Left ventricle myocardium superior (tissue), 1 donor: ENCODE results near the gene ELK3. TPM values are rescaled to one million over a fixed set of nuclear protein-coding genes. Genes with fewer than 3 reads are reported as not detected.
"Not testable (repeated sequence)": the region's sequence is repeated elsewhere in the genome, so short reads cannot be mapped to it uniquely, and the experiment has no call there.

Experiments used
- ATAC-seq: fragments of 200-7000 bp; cut with Tn5 transposase; one replicate; pipeline ENCODE4 v1.9.1; 2020; ENCODE audit warnings: mild to moderate bottlenecking, moderate library complexity
- DNase-seq: peaks from one replicate; pipeline ENCODE4 v3.0.0-alpha.2; 2020
- intact Hi-C: fragments of 100-400 bp; cut with micrococcal nuclease; formaldehyde crosslinking; loops from one replicate; pipeline ENCODE4 v1.11.0; 2022
- total RNA-seq: library from RNA; stranded (reverse); fragmentation: NEBNext Ultra II Directional; extraction: Animal tissue kit (Norgen Biotek cat#: 25700); gene quantifications from one replicate; pipeline ENCODE4 v1.2.1, GENCODE V29; 2021
- donor health status: DM: no; HTN: yes; CAD: no; lungs with severe emphysema.

Gene ELK3
- total RNA-seq, 1 donor from 2014 or later = 21.1 TPM

DNA sequence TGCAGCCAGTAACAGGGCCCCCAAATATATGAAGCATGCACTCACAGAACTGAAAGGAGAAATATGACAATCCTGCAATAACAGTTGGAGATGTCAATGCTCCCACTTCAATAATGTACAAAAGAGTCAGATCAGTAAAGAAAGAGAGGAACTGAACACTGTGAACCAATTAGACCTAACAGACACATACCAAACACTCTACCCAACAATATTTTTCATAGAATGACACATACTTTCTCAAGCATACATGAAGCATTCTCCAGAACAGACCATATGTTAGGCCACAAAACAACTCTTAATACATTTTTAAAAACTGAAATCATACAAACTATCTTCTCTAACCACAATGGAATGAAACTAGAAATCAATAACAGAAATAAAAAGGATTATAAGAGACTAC lies 80.2 kb downstream of the ELK3 start:
- ATAC-seq = no peak
- intact Hi-C loops = no loop called here
- DNase-seq = no peak

DNA sequence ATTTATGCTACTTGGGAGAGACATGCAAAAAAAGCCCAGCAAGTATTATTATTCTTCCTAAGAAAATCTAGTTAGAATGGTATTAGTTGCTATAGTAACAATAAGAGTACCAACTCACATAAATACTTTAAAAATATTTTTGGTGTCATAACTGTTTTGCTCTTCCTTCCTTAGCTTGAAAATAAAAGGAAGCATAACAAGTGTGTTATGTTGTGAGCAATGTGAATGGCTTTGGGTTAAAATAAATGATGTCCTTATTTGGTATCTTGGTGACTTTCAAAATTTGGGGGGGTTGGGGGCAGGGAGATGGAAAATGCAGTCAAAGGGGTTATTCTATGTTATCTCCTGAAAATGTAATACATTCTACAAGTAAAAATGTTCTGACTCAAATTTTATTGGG lies 91.0 kb downstream of the ELK3 start:
- no peak for DNase-seq
- no peak for ATAC-seq
- intact Hi-C loops = no loop called here

DNA sequence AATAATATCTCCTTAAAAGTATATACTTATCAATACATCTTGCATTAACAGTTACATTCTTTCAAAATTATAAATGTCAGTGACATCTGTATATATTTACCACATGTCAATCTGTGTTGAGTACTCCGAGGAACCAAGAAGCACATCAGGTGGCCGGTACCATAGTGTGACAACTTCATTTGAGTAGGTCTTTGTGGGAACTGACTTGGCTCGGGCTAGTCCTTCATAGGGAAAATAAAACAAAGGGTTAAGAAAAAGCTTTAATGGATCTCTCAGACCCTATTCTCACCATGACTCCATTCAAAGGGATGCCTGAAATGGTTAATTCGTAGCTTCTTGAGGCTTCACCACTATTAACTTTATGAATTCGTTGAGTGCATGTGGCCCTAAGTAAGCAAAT lies 94.9 kb downstream of the ELK3 start:
- no peak for ATAC-seq
- no peak for DNase-seq
- intact Hi-C loops = no loop called here

DNA sequence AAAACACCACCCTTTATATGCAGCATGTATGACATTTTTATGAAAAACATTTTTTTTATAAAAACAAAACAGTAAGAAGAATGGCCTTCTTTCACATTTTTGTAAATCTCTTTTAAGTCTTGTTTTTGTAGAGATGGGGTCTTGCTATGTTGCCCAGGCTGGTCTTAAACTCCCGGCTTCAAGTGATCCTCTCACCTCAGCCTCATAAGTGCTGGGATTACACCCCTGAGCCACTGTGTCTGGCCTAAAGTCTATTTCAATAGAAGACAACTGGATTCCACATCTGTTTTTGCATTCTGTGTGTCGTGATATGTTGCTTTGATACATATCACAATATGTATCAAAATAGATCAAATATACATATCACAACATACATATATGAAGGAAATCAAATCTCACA lies 98.9 kb downstream of the ELK3 start:
- intact Hi-C loops = no loop called here
- ATAC-seq (no peak), DNase-seq (no peak)

DNA sequence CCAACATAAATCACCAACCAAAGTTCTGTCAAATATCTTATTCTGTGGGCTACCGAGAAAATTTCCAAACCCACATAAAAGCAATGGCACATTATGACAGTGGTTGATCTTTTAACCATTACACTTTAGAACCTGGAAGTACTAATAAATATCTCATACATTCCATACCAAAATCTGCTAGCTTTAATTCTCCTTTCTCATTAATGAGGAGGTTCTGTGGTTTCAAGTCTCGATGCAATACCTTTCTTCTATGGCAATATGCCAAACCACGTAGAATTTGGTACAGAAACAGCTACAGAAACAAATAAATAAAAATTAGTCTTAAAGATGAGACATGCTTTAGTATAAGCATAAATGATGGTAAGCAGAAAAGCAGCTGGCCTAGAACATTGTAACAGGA lies 100.7 kb downstream of the ELK3 start:
- ATAC-seq = no peak
- intact Hi-C loops = no loop called here
- no peak for DNase-seq

DNA sequence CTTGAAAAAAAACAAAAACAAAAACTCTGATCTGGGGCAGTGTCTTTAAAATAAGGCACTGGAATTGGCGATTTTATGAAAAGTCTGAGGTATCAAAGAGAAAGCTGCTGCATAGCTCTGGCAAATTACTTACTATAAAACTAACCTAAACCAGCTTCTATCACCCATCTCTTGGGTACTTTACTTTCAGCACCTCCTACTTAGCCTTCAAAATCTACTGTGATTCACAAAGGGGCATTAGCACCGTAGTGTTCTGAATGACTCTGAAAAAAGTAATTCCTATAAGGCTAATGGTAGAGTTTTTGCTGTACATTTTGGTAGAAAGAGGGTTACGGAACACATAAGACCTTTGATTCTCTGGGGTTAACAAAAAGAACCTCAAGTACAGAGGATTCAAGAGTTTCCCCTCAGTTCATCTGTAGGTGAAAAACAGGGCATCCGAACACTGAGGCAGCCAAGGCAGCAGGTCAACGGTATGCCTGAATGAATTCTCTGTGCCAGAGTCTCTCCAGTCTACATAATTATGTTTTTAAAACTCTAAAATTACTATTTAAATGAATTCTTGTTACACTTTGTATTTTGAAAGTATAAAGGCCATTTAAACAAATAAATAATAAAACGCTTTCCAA lies 101.5 kb downstream of the ELK3 start:
- intact Hi-C loops = no loop called here
- DNase-seq (no peak), ATAC-seq (no peak)

DNA sequence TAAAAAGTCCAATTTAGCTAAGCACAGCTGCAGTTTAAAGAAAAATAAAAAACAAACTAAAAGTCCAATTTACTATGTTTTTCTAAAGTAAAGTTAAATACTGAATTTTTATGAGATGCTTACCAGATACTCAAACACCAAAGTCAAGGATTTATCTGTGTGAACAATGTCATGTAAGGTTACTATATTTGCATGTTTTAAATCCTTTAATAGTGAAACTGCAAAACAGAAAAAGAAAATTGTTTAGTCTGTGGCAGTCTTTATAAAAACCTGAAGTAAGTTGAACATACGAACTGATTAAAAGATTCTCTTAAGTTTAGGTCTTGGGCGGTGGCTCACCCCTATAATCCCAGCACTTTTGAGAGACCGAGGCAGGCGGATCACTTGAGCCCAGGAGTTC lies 103.3 kb downstream of the ELK3 start:
- no peak for DNase-seq
- ATAC-seq = no peak
- intact Hi-C loops = no loop called here

DNA sequence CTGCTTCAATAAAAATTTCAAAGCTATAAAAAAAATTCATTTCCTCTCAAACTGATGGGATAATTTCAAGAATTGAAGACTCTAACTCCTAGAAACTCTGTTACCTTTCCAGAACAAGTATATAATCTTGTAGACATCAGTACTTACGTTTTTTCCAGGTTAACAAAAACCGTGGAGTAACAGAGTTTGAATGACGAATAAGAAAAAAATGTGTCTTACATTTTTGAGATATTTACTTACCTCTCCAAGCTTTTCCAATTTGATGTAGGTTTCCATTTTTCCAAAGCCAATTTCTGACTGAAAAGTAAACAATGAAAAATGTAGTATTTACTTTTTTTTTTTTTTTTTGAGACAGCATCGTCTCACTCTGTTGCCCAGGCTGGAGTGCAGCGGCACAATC lies 105.9 kb downstream of the ELK3 start:
- DNase-seq (no peak), ATAC-seq (no peak)
- intact Hi-C loops = loop anchor here (5.0 kb wide), 1 partner anchor 38 kb away; no protein-coding TSS in a partner anchor

DNA sequence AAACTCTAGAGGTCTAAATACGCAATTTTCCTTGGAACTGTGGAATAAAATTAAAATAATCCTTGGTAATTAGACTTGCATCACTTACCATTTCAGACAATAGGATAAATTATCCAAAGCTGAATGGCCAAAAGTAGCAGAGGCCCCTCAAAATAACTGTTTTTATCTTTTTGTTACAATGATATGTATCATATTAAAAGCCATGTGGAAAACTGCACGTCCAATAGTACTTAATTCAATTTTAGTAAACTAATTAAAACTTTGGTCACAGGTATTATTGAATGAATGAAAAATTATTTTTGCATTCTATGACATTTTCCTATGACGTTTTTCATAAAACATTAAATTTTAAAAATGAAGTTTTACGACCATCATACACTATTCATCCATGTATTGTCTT lies 107.6 kb downstream of the ELK3 start:
- intact Hi-C loops = loop anchor here (5.0 kb wide), 1 partner anchor 39 kb away; no protein-coding TSS in a partner anchor
- no peak for ATAC-seq
- no peak for DNase-seq

DNA sequence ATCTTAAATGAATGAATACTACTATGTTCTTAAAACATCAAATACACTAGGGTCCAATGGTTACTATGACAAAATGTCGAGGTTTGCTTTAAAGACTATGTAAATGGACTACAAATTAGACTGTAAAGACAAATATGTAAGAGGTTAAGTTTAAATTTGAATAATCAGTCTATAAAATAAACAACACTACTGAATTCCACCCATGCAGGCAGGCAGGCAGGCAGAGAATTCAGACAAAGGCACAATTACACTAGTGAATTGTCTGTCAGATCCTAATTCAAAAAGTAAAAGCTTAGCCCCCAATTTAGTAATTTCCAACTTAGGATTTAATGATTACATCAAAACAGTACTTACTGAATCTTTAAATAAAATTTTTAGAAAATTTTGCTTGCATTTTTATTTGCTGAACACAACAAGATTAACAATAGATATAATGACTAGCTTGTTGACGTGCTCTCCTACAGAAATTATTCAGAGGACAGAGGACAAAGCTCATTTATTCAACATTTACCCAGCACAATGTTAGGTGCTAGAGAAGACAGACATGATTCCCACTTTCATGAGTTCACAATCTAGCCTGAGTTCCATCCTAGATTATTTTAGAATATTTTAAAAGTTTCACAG lies 108.6 kb downstream of the ELK3 start:
- no peak for DNase-seq
- ATAC-seq = no peak
- intact Hi-C loops = loop anchor here (5.0 kb wide), 1 partner anchor 40 kb away; no protein-coding TSS in a partner anchor

DNA sequence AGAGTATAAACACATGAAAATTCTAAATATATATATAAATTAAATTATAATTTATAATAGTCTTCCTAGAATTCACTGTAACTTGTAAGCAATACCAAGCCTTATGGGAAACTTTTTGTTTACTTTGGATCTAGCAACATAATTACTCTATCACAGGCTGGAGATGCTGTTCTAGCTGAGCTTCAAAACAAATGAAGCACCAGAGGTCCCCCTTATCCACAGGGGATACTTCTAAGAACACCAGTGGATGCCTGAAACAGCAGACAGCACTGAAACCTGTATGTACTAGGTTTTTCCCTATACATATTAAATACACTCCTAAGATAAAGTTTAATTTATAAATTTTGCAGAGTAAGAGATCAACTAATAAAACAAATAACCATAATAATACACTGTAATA lies 109.5 kb downstream of the ELK3 start:
- DNase-seq = no peak
- ATAC-seq = peak; percentile 33
- intact Hi-C loops = loop anchor here (5.0 kb wide), 1 partner anchor 41 kb away; no protein-coding TSS in a partner anchor

DNA sequence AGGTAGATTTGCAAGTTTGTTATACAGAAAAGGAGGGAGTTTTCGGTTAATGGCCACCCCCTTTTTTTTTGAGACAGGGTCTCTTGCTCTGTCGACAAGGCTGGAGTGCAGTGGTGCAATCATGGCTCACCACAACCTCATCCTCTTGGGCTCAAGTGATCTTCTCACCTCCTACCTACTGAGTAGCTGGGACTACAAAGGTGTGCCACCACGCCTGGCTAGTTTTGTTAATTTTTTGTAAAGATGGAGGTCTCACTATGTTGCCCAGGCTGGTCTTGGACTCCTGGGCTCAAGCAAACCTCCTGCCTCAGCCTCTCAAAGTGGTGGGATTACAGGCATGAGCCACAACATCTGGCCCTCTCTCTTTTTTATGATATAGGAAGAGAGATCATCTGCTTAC lies 111.5 kb downstream of the ELK3 start:
- intact Hi-C loops = loop anchor here (1.0 kb wide), 1 partner anchor 34 kb away; no protein-coding TSS in a partner anchor
- DNase-seq = no peak
- no peak for ATAC-seq

DNA sequence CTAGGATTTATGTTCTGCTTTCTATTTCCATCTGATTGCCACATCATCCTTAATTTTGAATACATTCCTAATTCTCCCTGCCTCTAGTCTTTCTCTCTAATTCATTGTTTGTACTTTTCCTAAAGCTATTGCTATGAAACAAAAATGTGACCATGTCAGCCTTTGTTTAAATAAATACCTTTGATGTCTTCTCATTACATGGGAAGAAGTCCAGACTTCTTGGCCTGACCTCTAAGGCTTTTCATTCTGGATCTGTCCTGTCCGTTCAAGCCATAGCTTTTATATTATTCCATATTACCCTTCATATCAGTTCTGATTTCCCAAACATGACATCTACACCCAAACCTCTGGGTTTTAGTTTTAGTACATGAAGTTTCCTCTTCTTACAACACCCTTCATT lies 114.7 kb downstream of the ELK3 start:
- ATAC-seq (no peak), DNase-seq (no peak)
- intact Hi-C loops = no loop called here

DNA sequence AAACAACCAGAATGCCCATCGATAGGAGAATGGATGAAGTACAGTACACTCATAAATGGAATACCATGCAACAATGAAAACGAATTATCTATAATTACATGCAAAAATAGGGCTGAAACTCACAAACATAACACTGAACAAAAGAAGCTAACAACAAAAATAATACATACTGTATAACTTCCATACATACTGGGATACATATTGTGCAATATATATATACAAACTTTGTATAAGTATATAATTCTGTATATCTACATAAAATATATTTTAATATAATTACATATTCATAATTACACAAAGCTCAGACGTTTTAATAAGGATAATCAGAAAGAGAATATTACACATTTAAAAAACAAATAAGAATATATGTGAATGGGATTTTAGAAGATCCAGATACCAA lies 115.9 kb downstream of the ELK3 start:
- DNase-seq (no peak), ATAC-seq (no peak)
- intact Hi-C loops = no loop called here

DNA sequence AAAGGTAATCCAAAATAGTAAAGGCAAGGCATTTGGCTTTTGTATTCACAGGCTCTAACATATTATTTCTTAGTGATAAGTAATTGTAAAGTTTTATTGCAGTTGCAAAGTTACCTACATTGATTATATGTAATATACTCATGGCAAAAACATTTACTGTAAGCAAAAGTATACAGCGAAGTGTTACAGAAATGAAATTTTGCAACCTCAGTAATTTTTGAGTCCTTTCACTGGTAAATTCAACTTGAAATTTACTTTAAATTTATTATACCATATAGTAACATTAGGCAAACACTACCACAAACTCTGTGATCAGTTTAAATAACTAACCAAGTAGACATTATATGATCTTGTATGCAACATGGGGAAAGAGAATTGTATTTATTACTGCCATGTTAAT lies 117.0 kb downstream of the ELK3 start:
- intact Hi-C loops = no loop called here
- DNase-seq (no peak), ATAC-seq (no peak)

DNA sequence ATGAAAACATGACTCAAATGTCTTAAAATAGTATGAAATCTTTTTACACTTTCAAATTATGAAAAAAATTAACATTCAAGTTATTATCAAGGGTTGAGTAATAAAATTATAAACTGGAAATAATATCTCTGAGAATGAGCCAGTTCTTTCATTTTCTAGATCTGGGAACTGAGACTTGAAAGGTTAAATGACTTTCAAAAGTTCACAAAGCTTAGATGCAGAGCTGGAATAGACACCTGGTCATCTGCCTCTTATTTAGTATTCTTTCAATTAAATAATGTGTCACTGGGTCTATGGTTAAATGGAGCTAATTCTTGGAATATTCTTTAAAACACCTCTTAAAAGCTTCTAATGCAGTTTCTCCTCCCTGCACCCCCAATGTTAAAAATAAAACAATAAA lies 119.4 kb downstream of the ELK3 start:
- intact Hi-C loops = no loop called here
- DNase-seq (no peak), ATAC-seq (no peak)

DNA sequence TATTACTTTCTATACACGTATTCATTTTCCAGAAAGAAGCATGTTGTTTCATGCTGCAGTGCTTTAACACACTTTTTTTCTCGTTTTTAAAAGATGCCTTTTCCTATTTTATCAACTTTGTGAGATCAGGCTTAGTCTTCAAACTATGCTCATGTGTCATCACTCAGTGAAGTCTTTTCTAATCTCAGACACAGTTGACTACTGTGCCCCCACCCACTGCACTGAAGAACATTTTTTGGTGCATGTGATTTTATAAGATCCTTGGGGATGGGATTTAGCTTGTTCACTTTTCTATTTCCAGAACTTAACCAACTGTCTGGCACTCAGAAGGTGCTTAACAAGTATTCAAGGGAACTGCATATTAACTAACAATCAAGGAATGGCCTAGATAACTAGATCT lies 120.5 kb downstream of the ELK3 start:
- peak; percentile 12 for ATAC-seq
- no peak for DNase-seq
- intact Hi-C loops = no loop called here

DNA sequence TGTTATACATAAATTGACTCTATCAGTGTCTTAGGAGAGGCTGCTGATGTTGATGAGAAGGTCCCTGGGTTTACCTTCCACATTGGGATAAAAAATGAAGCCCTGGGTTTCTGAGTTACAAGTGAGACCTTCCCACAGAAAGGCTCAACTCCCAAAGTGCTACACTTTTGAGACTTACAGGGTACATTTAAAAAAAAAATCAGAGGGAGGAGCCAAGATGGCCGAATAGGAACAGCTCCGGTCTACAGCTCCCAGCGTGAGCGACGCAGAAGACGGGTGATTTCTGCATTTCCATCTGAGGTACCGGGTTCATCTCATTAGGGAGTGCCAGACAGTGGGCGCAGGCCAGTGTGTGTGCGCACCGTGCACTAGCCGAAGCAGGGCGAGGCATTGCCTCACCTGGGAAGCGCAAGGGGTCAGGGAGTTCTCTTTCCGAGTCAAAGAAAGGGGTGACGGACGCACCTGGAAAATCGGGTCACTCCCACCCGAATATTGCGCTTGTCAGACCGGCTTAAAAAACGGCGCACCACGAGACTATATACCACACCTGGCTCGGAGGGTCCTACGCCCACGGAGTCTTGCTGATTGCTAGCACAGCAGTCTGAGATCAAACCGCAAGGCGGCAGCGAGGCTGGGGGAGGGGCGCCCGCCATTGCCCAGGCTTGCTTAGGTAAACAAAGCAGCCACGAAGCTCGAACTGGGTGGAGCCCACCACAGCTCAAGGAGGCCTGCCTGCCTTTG lies 121.7 kb downstream of the ELK3 start:
- ATAC-seq, DNase-seq, intact Hi-C loops: not testable (repeated sequence)

DNA sequence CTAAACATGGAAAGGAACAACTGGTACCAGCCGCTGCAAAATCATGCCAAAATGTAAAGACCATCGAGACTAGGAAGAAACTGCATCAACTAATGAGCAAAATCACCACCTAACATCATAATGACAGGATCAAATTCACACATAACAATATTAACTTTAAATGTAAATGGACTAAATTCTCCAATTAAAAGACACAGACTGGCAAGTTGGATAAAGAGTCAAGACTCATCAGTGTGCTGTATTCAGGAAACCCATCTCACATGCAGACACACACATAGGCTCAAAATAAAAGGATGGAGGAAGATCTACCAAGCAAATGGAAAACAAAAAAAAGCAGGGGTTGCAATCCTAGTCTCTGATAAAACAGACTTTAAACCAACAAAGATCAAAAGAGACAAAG lies 123.6 kb downstream of the ELK3 start:
- ATAC-seq, intact Hi-C loops, DNase-seq: not testable (repeated sequence)
